Testis (tissue), 3 donors: ENCODE data around the gene HAX1. TPM values are rescaled to one million over a fixed set of nuclear protein-coding genes. Genes with fewer than 3 reads are reported as not detected.
"Not testable (repeated sequence)": the region's sequence is repeated elsewhere in the genome, so short reads cannot be mapped to it uniquely, and the experiment has no call there.

Experiments used
- DNase-seq: peaks from one replicate; pipeline ENCODE4 v3.0.0-alpha.2; 2019
- H3K27ac ChIP-seq, 2 donors: fragments of 200-600 bp; sonication (generic); one replicate each; pipeline ENCODE4 v1.5.1; 2019
- H3K27me3 ChIP-seq: fragments of 200-600 bp; sonication (generic); one replicate; pipeline ENCODE4 v1.5.1; 2019
- H3K36me3 ChIP-seq: fragments of 200-600 bp; sonication (generic); one replicate; pipeline ENCODE4 v1.5.1; 2017; ENCODE audit warnings: low read depth; ENCODE audit errors: missing control alignments
- H3K4me1 ChIP-seq: fragments of 200-600 bp; sonication (generic); one replicate; pipeline ENCODE4 v1.5.1; 2019
- H3K4me3 ChIP-seq, 2 donors: fragments of 200-600 bp; sonication (generic); one replicate each; pipeline ENCODE4 v1.5.1; 2017 to 2019
- H3K9me3 ChIP-seq: fragments of 200-600 bp; sonication (generic); one replicate; pipeline ENCODE4 v1.5.1; 2017
- CTCF ChIP-seq, 3 experiments: fragments of 450-650 bp in 2 of 3; fragments of 200-600 bp in 1 of 3; sonication (generic) in 1 of 3; IDR thresholded peaks; one replicate each; pipeline ENCODE4 v1.5.1; 2016 to 2019; ENCODE audit warnings: antibody characterized with exemption in 3 of 3, mild to moderate bottlenecking in 2 of 3, moderate library complexity in 1 of 3
- POLR2A ChIP-seq: fragments of 450-650 bp; IDR thresholded peaks from one replicate; pipeline ENCODE4 v1.6.1; 2017; ENCODE audit warnings: antibody characterized with exemption, mild to moderate bottlenecking, moderate library complexity
- WGBS, 2 donors: methylation state at CpG; one replicate each; pipeline ENCODE4 v1.1.5; 2018; 5-methylcytosine and 5-hydroxymethylcytosine counted together
- intact Hi-C: fragments of 100-400 bp; cut with DNase I; formaldehyde crosslinking; loops from one replicate; pipeline ENCODE4 v1.15.1; 2023; ENCODE audit warnings: low total_unique reads
- polyA plus RNA-seq: library from polyadenylated mRNA; stranded (reverse); fragments of 350-450 nt; fragmentation: Illumina TruSeq; extraction: RNeasy Lipid Tissue Mini Kit (QIAGEN cat#74804); gene quantifications from one replicate; pipeline ENCODE4 v1.2.3, GENCODE V29; 2014; ENCODE audit warnings: low read depth, low replicate concordance; ENCODE audit not compliant: insufficient read depth
- total RNA-seq, 2 donors: library from RNA; depleted of rRNA; stranded (reverse); fragments of >200 nt; gene quantifications; one replicate each; pipeline ENCODE4 v1.2.3, GENCODE V29; 2016

HAX1 gene
- total and polyA plus RNA-seq, 3 donors from 2014 or later, result 92.7 to 192 (median 98.9) TPM

- Histone ChIP-seq H3K9me3 (no peaks in the 10 kb centered on the region), H3K4me3 (no peak overlapping the region), H3K27ac (no peak overlapping the region), H3K27me3 (no peaks in the 10 kb centered on the region), H3K36me3 (no peaks in the 10 kb centered on the region), H3K4me1 (no peaks in the 10 kb centered on the region)
- intact Hi-C loops, result no loop called here
- no peak for TF ChIP-seq CTCF (IDR thresholded peaks at IDR 0.05)
- no peak for DNase-seq
- 81 to 82% methylated on average over 8 of the region's 8 CpGs for WGBS, 2 donors
Measured at GRCh38 chr1:154295408-154296235, 23.2 kb downstream of the HAX1 start.

- H3K27ac ChIP-seq, result no peak overlapping the region
- DNase-seq, result no peak
Measured at GRCh38 chr1:154301582-154301981, 29.2 kb downstream of the HAX1 start.

GRCh38 chr1:154304664-154305337 is 32.4 kb downstream of the HAX1 start:
- DNase-seq, result no peak
- Histone ChIP-seq H3K27ac (no peak overlapping the region), H3K4me3 (no peak overlapping the region), H3K27me3 (no peaks in the 10 kb centered on the region), H3K4me1 (no peaks in the 10 kb centered on the region), H3K36me3 (no peaks in the 10 kb centered on the region), H3K9me3 (no peaks in the 10 kb centered on the region)
- intact Hi-C loops, result no loop called here
- WGBS, 2 donors, result 78 to 91% methylated on average over 9 of the region's 9 CpGs
- TF ChIP-seq POLR2A, result no peak
- no peak for TF ChIP-seq CTCF (IDR thresholded peaks at IDR 0.05)

More at GRCh38 chr1:154301582-154301981, 29.2 kb downstream of the HAX1 start:
- Histone ChIP-seq H3K36me3 (no peaks in the 10 kb centered on the region), H3K4me3 (no peak overlapping the region), H3K4me1 (no peaks in the 10 kb centered on the region), H3K27me3 (no peaks in the 10 kb centered on the region), H3K9me3 (no peaks in the 10 kb centered on the region)
- intact Hi-C loops, result no loop called here
- no peak for TF ChIP-seq CTCF (IDR thresholded peaks at IDR 0.05)
- no peak for TF ChIP-seq POLR2A
- 92 to 100% methylated on average over 1 of the region's 1 CpG for WGBS, 2 donors

DNA sequence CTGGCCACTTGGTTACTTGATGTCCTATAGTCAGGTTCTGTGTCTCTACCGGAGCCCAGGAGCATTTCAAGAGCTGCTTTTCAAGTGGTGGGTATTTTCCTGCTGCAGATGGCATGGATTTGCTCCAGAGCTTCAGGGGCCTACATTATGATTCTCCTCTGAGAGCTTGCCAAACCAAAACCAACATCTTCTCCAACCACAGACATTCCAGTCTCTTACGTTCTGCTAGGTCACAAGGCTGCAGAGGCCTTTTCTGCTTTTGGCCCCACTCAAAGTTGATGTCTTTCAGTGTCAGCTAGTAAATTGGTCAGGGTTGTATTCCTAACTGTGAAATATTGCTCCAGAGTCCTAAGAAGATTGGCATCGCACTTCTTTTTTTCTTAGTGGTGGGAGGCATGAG is 33.7 kb downstream of the HAX1 start:
- no peaks in the 10 kb centered on the region for H3K27me3 ChIP-seq
- WGBS, 2 donors, result 74 to 89% methylated on average over 3 of the region's 3 CpGs
- H3K27ac ChIP-seq, result no peak overlapping the region
- no peak for DNase-seq
- no peak overlapping the region for H3K4me3 ChIP-seq
- intact Hi-C loops, result no loop called here
- H3K36me3 ChIP-seq, result no peaks in the 10 kb centered on the region
- no peaks in the 10 kb centered on the region for H3K4me1 ChIP-seq
- no peak for TF ChIP-seq POLR2A
- no peak for TF ChIP-seq CTCF (IDR thresholded peaks at IDR 0.05)
- H3K9me3 ChIP-seq, result no peaks in the 10 kb centered on the region

DNA sequence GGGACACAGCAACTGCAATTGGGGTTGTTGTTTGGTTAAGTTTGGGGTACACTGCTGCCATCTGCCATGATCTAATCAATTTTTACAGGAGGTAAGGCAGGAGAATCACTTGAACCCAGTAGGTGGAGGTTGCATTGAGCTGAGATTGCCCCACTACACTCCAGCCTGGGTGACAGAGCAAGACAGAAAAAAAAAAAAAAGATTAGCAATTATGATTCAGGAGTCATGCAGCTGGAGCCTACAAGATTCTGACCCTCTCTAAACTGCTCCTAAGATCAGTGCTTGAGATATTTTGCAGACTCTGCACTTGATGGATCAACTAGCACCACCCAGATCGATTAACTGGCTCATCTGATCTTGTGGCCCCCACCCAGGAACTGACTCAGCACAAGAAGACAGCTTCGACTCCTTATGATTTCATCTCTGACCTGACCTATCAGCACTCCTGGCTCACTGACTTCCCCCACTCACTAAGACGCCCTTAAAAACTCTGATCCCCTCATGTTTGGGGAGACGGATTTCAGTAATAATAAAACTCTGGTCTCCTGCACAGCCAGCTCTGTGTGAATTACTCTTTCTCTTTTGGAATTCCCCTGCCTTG is 35.3 kb downstream of the HAX1 start:
- H3K4me3 ChIP-seq, H3K36me3 ChIP-seq, H3K9me3 ChIP-seq, DNase-seq, H3K4me1 ChIP-seq, H3K27me3 ChIP-seq, intact Hi-C loops, H3K27ac ChIP-seq: not testable (repeated sequence)
- WGBS, 2 donors, result 67 to 76% methylated on average over 4 of the region's 4 CpGs

GRCh38 chr1:154309136-154309535 is 36.7 kb downstream of the HAX1 start:
- H3K4me1 ChIP-seq, H3K9me3 ChIP-seq, H3K27me3 ChIP-seq, intact Hi-C loops, H3K27ac ChIP-seq, H3K36me3 ChIP-seq, H3K4me3 ChIP-seq, DNase-seq: not testable (repeated sequence)
- 88 to 91% methylated on average over 7 of the region's 7 CpGs for WGBS, 2 donors

GRCh38 chr1:154312229-154313065 is 40.0 kb downstream of the HAX1 start:
- H3K27ac ChIP-seq, H3K36me3 ChIP-seq, DNase-seq, H3K4me1 ChIP-seq, intact Hi-C loops, H3K27me3 ChIP-seq, H3K4me3 ChIP-seq, H3K9me3 ChIP-seq: not testable (repeated sequence)
- WGBS, 2 donors, result 80 to 81% methylated on average over 9 to 13 of the region's 13 CpGs
